Measurements from ENCODE around the gene EGFR. TPM values are rescaled to one million over a fixed set of nuclear protein-coding genes. Genes with fewer than 3 reads are reported as not detected.

Gene EGFR
- total RNA-seq, 2 donors from 2014 or later = 78.3 to 112 TPM

GRCh38 chr7:55132550-55132889 is 113.7 kb downstream of the EGFR start:
- peaks cover 16% of the 10 kb centered on the region for H3K4me1 ChIP-seq (replicated peaks)
- DNase-seq (ENCODE audit: low spot score) = no peak
- no peak overlapping the region for H3K27ac ChIP-seq
- H3K4me3 ChIP-seq = no peak overlapping the region
- H3K9me3 ChIP-seq = no peaks in the 10 kb centered on the region
- TF ChIP-seq CTCF (IDR thresholded peaks at IDR 0.05) = no peak
- TF ChIP-seq POLR2A (IDR thresholded peaks at IDR 0.05) = no peak
- no peak for TF ChIP-seq POLR2AphosphoS5 (IDR thresholded peaks at IDR 0.05)
- H3K27me3 ChIP-seq (replicated peaks; ENCODE audit: insufficient read depth) = no peaks in the 10 kb centered on the region
- intact Hi-C loops (cut with DNase I) = loop anchor here (5.0 kb wide), 1 partner anchor 60 kb away; no protein-coding TSS in a partner anchor
- 89% methylated on average over 5 of the region's 5 CpGs for WGBS
- H3K36me3 ChIP-seq = no peaks in the 10 kb centered on the region

GRCh38 chr7:55132890-55133551 is 114.2 kb downstream of the EGFR start:
- intact Hi-C loops (cut with DNase I) = loop anchor here (5.0 kb wide), 1 partner anchor 61 kb away; no protein-coding TSS in a partner anchor
- no peaks in the 10 kb centered on the region for H3K27me3 ChIP-seq (replicated peaks; ENCODE audit: insufficient read depth)
- H3K36me3 ChIP-seq = no peaks in the 10 kb centered on the region
- no peak overlapping the region for H3K27ac ChIP-seq
- peaks cover 13% of the 10 kb centered on the region for H3K4me1 ChIP-seq (replicated peaks)
- 59% methylated on average over 10 of the region's 10 CpGs for WGBS
- TF ChIP-seq POLR2AphosphoS5 (IDR thresholded peaks at IDR 0.05) = peak; percentile 33
- no peak for TF ChIP-seq POLR2A (IDR thresholded peaks at IDR 0.05)
- no peak for TF ChIP-seq CTCF (IDR thresholded peaks at IDR 0.05)
- no peaks in the 10 kb centered on the region for H3K9me3 ChIP-seq
- no peak for DNase-seq (ENCODE audit: low spot score)
- H3K4me3 ChIP-seq = no peak overlapping the region

GRCh38 chr7:55133630-55134358 is 115.0 kb downstream of the EGFR start:
- H3K27ac ChIP-seq = no peak overlapping the region
- H3K9me3 ChIP-seq = no peaks in the 10 kb centered on the region
- H3K4me1 ChIP-seq (replicated peaks) = peaks cover 10% of the 10 kb centered on the region
- H3K27me3 ChIP-seq (replicated peaks; ENCODE audit: insufficient read depth) = no peaks in the 10 kb centered on the region
- WGBS = 65% methylated on average over 16 of the region's 16 CpGs
- H3K4me3 ChIP-seq = no peak overlapping the region
- intact Hi-C loops (cut with DNase I) = loop anchor here (5.0 kb wide), 1 partner anchor 61 kb away; no protein-coding TSS in a partner anchor
- H3K36me3 ChIP-seq = no peaks in the 10 kb centered on the region
- no peak for TF ChIP-seq POLR2A (IDR thresholded peaks at IDR 0.05)
- no peak for TF ChIP-seq CTCF (IDR thresholded peaks at IDR 0.05)
- TF ChIP-seq POLR2AphosphoS5 (IDR thresholded peaks at IDR 0.05) = no peak
- no peak for DNase-seq (ENCODE audit: low spot score)

- TF ChIP-seq POLR2A (IDR thresholded peaks at IDR 0.05) (no peak), POLR2AphosphoS5 (IDR thresholded peaks at IDR 0.05) (no peak), CTCF (IDR thresholded peaks at IDR 0.05) (no peak)
These were observed 115.5 kb downstream of the EGFR start for GRCh38 chr7:55134359-55134725.

More at GRCh38 chr7:55134359-55134725, 115.5 kb downstream of the EGFR start:
- H3K4me1 ChIP-seq (replicated peaks) = peaks cover 10% of the 10 kb centered on the region
- no peaks in the 10 kb centered on the region for H3K27me3 ChIP-seq (replicated peaks; ENCODE audit: insufficient read depth)
- H3K27ac ChIP-seq = no peak overlapping the region
- WGBS = 89% methylated on average over 4 of the region's 4 CpGs
- no peak overlapping the region for H3K4me3 ChIP-seq
- no peaks in the 10 kb centered on the region for H3K9me3 ChIP-seq
- intact Hi-C loops (cut with DNase I) = loop anchor here (5.0 kb wide), 1 partner anchor 62 kb away; no protein-coding TSS in a partner anchor
- no peak for DNase-seq (ENCODE audit: low spot score)
- no peaks in the 10 kb centered on the region for H3K36me3 ChIP-seq

Data from prostate gland (tissue), 2 donors.